NCI-H1092 treated with DMSO at 0.1 percent for 48 hours (cell line): ENCODE data around the gene SCGB3A2.

Experiments
- DNase-seq: peaks from one replicate; lab custom pipeline; 2025; lab: John Stamatoyannopoulos, UW

SCGB3A2 gene, protein sequence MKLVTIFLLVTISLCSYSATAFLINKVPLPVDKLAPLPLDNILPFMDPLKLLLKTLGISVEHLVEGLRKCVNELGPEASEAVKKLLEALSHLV

DNA sequence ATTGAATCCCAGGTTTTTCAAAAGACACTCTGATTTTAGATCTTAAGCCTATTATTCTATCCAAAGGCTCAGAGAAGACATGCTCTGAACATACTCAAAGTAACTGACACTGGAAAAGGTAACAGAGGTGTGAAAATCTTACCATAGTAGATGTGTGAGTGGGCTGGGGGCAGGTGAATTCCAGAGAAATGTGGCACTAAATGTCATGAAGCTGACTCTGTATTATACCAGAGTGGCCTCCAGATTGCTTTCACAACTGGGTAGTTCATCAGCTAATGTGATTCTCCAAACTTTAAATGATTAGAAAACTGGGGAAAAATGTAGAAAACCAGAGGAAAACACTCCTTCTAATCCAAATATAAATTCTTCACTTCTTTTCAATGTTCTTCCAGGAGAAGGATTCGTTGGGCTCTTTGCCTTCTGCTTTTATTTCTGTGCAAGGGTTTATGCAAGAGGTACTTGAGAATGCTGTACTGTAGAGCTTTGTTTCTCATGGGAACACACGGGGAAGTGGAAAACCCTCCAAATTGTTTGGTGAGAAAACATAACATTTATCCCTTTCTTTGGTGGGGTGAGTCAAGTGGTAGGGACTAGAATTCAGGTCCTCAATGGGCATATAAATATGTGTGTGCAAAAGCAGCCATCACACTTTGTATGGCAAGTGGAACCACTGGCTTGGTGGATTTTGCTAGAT is at the start of gene SCGB3A2:
SCGB3A2 (plus strand) TSS at position 646 of the 694 bp plus-strand sequence. CDS start 93 bp downstream, outside the sequence.
- no peak for DNase-seq

DNA sequence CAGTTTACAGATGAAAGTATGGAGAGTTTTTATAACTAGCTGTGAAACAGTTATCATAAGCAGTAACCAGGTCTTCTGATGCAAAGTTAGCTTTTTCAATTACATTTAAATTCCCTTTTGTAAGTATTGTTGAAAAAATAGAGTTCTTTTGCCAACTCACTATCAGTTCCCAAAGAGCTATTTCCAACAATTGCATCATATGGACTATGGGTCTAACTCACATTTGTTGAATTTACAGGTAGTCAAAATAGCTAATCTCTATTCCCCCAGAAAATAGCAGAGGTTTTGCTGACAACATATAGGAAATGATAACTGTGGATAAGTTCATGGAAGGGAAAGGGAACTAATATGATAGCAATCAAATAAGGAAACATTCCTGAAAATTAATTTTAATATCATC is 48.5 kb upstream of the SCGB3A2 start:
- no peak for DNase-seq

DNA sequence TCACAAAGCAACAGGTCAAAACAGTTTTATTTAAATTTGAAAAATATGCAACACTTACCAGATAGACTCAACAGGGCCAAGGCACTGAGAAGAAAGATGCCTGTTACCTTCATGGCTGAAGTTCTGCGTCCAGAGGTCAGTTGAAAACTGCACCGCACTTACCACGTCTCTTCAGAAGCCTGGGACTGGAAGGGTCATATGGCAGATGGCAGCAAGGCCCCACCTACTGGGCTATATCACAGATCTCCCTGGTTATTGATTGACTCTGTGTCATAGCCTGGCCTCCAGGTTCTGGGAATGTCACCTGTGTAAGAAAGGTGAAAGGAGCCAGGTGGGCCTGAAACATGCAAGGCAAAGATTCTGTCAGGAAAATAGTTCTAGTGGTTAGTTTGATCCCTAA is 47.0 kb upstream of the SCGB3A2 start, which contains the start of gene SPINK1:
SPINK1 (minus strand) TSS at position 207 of the 400 bp plus-strand sequence; CDS start at position 113, 94 bp downstream.
- no peak for DNase-seq

DNA sequence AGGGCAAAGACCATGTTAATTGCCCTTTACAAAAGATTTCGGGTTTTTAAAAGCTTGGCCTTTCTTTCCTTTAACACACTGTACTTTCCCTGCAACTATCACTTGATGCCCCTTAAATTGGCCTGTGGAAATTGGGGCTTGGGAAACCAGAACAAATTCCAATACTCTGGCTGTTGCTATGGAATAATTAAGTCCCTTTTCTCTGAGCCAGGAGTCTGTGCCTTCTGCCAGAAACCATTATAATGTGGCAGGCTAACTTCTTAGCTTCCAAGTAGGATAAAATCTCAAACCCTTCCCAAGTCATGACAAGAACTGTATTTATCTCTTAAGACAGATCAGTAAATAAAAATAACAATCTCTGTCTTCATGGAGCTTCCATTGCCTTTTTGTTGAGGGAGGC is 46.0 kb upstream of the SCGB3A2 start:
- no peak for DNase-seq

DNA sequence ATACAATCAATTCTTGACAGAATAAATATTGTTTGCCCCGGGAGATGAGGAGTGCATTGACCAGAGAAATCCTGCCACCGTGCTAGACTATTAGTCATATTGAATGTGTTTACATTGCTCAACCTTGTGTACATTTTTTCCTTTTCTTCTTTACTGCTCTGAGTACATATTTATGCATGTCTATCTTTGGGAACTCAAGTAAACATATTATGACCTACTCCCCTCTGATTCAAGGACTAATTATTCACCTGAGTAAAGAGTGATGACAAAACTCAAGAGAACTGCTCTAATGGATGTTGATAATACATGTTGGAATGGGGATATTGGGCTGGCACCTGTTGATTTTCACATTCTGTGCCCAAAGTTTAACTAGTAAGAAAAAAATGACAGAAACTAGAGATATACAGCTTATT is 43.1 kb upstream of the SCGB3A2 start:
- no peak for DNase-seq

DNA sequence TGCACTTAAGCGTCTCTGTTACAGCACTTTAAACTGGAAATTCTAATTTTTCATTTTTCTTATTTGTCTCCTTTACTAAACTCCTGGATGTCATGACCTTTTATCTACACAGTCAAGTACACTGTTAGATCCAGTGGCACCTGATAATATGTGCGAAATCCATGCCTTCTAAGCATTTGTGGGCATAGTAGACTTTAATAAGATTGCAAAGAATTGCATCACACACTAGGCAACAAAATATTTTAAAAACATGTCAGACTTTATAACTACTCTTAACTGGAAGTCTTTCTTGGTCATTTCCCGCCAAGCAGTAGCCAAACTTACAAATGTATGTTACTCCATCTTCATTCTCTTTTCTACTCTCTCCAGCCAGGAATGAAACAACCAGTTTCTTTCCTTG is 42.1 kb upstream of the SCGB3A2 start:
- no peak for DNase-seq

DNA sequence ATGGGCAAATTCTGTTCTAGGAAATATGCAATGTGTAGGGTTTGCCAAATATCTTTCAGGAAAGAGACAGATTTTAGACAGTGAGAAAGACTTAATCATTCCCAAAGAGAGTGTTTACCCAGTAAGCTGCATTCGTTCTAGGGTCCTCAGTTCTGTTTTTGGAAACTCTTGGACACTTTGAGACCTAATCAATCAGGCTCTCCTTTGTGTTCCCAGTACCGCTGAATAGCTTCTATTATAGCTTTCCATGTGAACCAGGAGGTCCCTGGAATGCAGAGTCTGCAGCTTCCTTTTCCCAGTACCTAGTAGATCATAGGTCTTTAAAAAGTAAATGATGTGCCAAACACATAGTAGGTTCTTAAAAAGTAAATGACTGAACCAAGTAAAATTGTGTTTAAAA is 35.6 kb upstream of the SCGB3A2 start:
- DNase-seq, result no peak

DNA sequence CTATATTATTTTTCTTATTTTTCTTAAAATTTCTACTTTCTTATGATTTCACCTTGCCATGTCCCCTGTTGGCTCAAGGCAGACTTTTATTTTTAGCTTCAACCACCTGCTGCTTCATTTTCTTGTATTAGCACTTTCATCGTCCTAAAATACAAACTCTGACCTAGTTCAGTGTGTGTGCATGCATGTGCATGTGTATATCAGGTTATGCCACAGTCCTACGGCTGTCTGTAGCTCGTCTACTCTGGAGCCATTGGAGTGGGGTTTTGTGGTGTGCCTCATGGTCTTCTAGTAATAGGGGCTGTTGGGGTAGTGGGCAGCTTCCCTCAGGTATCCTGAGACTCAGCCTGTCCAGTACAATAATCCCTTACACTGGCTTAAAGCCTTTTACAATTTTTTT is 33.7 kb upstream of the SCGB3A2 start:
- no peak for DNase-seq

DNA sequence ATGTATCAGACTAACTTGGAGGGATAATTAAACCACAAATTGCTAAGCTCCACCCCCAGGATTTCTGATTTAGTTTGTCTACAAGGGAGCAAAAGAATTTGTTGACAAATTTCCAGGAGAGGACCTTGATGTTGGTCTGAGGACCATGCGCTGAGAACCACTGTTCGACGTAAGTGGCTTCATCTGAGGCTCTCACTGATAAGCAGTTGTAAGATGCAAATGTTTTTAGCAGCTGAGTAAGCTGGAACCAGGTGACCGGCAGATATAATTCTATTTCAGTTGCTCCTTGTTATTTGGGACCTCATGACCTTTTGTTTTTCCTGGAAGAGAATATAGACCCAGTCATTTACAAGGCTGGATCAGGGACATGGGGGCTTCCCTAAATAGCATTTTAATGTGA is 32.9 kb upstream of the SCGB3A2 start:
- DNase-seq, result no peak

DNA sequence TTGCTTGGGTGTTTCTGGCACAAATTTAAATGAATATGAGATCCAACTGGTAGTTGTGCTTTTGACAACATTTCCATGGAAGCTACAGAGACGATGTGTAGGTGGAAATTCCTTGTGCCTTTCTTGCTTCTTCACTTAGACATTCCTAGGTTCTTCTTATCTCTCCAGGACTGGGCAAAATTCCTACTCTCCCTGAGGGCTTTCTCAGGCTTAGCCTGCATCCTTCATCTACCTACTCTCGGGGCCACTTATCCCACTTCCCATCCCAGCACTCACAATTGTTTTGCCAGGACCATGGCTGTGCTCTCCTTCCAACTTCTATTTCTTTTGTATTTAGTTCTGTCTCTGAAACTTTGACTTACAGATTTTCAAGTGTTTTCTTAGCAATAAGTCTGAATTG is 29.3 kb upstream of the SCGB3A2 start:
- no peak for DNase-seq

DNA sequence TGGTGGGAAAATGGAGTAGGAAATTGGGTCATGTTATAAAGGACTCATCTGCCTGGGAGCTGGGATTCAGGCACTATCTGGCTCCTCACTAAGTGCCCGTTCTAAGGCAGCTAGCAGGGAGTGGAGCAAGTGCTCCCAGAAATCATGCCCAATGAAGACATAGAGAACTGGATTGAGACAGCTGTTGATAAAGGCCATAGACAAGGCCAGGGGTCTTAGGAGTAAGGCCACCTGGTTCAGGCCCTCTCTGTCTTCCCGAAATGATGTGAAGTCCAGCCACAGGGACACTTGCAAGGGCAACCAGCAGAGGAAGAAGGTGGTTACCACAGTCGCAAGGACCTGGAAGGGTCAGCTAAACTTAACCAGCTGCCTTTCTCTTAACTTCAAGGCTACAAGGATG is 26.9 kb upstream of the SCGB3A2 start:
- no peak for DNase-seq

DNA sequence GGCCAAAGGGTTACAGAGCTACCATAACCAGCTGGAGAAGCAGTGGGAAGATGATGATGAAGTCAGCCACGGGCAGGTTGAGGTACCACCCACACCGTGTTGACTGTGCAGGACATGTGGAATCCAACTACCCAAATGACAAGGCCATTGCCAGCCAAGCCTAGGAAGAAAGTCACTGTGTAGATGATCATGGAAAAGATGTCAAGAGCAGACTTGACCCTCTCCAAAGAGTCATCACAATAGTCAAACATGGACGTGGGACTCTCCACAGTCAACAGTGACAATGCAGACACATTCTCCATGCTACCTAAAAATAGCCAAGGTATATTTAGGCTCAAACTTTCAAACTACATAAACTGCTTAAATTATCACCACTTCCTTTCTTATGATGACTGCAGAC is 26.1 kb upstream of the SCGB3A2 start:
- no peak for DNase-seq

DNA sequence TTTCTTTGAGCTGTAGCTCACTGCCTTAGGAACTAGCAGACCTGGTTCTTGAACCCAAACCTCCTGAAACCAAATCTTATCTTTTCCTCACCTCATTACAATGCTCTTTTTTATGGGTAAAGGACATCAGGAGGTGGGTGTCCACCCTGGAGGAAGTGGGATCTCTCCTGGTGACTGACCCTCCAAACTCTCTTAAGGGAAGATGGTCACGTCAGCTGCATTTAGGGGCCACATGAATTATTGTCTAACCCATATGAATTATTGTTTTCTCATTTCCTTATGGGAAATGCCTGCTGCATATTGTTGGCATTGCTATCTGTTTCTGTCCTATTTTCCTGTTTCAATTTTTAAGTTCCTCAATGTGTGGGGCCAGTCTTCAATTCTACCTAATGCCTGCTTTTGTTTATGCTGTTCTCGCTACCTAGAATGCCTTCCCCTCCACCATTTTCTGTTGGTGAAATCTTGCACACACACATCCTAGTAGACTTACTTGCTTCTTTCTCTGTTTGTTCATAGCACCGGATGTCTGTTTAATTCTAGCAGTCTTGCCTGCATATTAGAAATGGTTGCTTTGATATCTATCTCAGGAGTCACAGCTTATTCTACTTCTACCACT is 25.0 kb upstream of the SCGB3A2 start:
- no peak for DNase-seq

DNA sequence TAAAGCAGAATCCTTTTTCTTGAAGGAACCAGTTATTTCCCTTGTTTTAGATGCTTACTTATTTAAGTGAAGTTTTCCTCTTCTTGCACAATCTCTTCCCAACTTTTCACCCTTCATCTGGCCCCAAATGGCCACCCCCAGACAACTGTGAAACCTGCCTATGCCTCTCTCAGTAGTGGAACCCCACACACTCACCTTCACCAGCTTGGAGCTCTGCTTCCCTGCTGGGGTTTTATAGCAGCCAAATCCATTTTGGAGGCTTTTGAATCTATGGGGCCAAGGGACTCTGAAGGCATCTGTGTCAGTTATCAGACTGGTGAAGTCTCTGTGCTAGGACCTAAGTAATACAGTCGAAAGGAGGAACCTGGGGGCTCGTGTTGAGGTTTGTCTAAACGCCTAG is 24.2 kb upstream of the SCGB3A2 start:
- DNase-seq, result no peak

DNA sequence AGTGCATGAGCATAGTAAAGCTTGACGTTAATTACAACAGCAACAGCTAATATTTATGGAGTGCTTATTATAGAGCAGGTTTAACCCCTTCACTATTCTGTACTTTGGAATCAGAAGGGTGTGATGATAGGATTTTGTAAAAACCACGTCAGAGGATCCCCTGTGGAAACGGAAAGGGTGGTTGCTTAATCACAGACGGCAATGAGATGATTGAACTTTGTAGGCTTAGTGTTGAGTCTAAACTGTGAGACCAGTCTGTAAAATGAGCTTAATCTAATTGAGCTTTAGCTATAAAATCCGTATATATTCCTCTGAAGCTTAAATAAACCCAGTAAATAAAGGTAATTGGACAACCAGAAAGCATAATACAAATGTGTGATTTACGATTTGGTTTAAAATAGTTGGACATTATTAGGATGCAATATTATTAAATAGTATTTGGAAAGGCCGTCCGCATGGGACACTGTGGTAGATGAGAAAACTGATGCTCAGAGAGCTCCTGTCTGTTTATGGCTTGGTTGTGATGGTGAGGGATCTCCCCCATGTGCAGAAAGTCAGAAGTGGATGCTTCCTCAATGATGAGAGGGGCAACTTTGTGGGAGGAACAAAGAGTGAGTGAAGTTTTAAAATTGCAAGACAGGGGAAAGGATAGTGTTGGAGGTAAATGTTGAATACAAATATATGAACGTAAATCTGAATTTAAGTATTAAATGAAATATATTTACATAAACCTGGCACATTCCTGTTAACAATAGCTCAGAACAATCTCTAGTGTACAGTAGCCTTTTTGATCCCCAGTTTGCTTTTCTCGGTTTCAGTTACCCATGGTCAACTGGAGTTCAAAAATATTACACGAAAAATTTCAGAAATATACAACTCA is 23.4 kb upstream of the SCGB3A2 start:
- no peak for DNase-seq

DNA sequence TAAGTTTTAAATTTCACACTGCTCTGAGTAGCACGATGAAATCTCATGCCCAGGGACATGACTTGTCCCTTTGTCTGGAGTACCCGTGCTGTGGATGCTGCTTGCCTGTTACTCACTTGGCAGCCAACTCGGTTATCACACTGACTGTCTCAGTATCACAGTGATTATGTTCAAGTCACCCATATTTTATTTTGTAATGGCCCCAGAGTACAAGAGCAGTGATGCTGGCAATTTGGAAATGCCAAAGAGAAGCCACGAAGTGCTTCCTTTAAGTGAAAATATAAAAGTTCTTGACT is 22.8 kb upstream of the SCGB3A2 start:
- no peak for DNase-seq

DNA sequence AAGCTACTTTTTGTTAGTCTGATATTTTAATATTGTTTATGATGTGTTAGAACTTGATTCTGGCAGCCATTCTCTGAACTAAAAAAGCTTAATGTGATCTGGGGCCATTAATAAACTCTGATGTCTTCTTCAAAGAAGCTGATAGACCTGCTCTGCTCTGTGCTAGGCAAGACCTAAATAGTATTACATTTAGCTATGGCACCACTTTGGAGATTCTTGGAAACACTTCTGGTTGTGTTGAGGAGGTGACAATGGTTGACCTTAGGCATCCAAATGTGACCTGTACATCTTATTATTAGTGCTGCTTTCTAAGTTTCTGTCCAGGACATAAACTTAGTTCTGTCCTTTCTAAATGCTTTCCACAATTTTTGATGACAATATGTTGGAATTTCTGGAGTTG is 21.7 kb upstream of the SCGB3A2 start:
- no peak for DNase-seq

DNA sequence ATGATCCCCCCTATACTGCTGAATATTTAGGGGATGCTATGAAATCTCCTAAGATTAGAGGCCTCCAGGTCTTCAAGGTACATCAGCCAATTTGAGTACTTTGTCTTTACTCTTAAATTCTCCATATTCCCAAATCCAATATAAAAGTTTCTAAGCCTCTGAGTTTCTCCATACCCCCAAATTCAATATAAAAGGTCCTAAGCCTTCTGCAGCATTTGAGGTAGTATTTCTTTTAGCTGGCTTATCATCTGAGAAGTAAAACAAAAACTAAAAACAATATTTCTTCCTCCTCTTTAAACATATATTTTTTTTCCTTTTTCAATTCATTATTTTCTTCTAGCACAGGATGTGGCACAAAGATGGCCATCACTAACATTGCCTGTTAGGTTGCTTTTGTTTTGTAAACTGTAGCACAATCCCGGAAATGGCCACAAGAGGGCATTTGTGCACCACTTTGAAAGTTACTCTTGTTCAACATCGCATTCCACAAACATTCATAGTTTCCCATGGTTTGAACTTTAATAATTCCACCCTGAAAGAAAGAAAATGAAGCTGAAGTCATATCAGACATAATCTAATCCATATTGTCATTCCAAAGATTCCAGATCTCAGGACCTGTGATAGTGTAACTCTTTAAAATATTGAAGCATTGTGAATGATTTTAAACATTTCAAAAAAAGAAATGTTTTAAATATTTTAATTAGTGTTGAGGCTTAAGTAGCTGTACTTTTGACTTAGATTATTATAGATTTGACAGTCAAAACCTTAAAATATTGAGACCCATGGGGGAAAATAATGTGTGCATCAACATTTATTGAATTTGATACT is 21.0 kb upstream of the SCGB3A2 start:
- DNase-seq, result peak; percentile 4

DNA sequence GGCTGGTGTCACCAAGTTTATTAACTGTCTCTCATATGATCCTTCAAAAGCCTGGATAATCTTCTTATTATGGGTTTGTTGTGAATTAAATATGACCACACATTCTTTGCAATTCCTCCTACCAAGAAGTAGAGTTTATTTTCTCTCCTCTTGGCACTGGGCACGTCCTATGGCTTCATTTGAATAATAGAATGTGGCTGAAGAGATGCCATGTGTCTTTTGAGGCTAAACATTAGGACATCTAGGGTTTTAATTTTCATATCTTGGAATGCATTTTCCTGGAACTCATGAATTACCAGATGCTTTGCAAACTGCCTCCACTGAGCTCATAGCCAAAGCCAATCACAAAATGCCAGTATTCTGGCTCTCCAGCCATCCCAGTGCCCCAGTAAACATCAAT is 19.9 kb upstream of the SCGB3A2 start:
- no peak for DNase-seq

DNA sequence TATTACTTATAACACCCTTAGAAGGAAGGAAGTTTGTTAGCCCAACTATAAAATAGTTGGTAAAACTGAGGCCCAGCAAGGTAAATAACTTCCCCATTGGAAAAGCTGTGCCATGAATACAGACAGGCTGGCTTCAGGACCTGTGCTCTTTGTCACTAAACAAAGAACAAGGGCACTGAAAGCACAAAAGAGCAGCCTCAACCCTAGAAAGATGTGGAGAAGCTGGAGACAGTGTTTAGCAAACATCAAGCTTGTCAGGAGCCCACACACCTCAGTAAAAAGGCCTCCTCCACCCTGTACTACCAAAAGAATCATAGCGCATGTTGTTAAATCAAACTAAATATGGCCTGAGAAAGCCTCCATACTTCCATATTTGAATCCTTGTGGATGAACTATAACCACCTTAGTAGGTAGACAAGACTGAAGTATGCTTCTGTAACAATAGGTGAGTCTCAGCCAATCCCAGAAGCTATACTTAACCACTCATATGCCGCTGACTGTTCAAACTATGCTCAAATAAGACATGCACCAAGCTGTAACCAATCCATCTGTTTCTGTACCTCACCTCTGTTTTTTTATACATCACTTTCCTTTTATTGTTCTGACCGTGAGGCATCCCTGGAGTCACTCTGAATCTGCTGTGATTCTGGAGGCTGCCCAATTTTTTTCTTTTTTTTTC is 18.4 kb upstream of the SCGB3A2 start:
- no peak for DNase-seq

DNA sequence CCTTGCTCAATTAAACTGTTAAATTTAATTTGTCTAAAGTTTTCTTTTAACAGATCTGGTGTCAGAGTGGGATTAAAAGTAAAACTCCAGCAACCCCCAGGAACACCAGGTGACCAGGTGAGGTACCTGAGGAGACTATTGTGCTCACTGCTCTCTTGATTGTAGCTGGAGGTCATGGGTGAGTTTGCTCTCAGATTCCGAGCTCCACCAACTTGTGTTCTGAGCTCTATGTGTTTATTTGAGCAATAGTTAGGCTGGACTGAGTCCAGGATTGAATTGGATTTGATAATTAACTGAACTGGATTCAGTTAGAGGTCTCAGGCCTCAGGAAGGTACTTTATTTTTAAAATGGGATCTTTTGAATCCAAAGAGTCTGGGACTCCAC is 17.9 kb upstream of the SCGB3A2 start:
- no peak for DNase-seq
